ENCODE measurements around the gene HOMER1. TPM values are rescaled to one million over a fixed set of nuclear protein-coding genes. Genes with fewer than 3 reads are reported as not detected.

Gene HOMER1
- total RNA-seq, 2 donors from 2014 or later = 2.1 to 2.2 TPM

DNA sequence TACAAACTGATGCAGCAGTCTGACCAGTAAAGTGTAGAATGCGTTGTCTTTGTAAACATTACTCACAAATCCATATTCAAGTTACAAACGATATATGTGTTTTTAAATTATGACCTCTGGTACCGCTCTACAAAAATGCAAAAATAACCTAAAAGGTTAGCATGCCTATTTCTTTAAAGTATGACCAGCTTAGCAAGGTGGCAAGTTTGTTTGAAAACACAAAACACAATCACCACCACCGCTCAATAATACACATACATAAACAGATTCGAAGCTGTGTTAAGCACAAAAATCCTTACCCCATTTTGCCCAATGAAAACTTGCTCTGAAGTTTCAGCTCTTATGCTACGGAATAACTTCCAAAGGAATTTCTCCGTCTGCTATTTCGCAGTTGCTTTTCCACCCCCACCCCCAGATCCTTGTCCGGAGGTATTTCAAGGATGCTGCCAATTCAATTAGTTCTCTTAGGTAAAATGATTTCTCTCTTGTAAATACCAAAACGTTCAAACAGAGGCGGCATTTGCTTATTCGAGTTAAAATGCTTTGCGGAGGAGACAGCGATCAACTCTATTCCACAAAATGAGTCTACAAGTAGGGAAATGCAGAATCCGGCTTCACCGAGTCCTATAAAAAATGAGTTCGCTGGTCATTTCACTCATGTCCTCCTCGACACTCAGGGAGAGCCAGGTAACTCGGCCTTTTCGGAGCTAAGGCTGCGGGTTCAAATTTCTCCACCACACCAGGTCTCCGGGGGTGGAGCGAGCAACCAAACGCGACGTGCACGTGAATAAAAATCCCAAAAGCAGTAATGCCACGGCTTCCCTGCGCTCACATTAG, 1.2 kb downstream of the HOMER1 start:
- H3K36me3 Mint-ChIP-seq (ENCODE audit: low read depth) = peaks cover 3% of the 10 kb centered on the region
- peak overlapping the region; percentile 82 for H3K4me3 Mint-ChIP-seq
- peaks cover 10% of the 10 kb centered on the region for H3K4me1 Mint-ChIP-seq
- no peak for DNase-seq
- ATAC-seq = no peak
- peaks cover 41% of the 10 kb centered on the region for H3K27me3 Mint-ChIP-seq
- H3K27ac Mint-ChIP-seq = peak overlapping the region; percentile 3
- no peaks in the 10 kb centered on the region for H3K9me3 ChIP-seq (ENCODE audit: control insufficient read depth, low read length, poor library complexity, severe bottlenecking)

DNA sequence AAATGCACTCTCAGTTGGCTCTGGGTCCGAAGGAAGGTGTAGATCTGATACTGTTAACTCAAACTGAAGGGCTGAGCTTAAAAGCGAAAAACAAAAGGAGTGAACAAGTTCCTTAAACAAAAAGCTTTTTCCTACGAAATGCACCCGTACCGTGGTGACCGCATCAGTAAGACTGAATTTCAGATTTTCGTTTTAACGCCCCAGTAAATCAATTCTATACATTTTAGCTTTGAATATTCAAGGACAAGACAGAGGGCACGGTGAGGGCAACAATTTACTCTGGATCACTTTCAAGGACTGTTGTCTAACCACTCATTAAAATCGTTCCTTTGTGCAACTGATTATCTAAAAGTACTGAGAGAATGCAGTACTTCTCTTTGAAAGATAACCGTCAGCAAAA, 1.9 kb downstream of the HOMER1 start:
- Mint-ChIP-seq H3K27me3 (peaks cover 42% of the 10 kb centered on the region), H3K4me3 (no peak overlapping the region), H3K36me3 (ENCODE audit: low read depth) (peaks cover 3% of the 10 kb centered on the region), H3K27ac (no peak overlapping the region), H3K4me1 (peaks cover 11% of the 10 kb centered on the region)
- DNase-seq (no peak), ATAC-seq (no peak)
- no peaks in the 10 kb centered on the region for H3K9me3 ChIP-seq (ENCODE audit: control insufficient read depth, low read length, poor library complexity, severe bottlenecking)

DNA sequence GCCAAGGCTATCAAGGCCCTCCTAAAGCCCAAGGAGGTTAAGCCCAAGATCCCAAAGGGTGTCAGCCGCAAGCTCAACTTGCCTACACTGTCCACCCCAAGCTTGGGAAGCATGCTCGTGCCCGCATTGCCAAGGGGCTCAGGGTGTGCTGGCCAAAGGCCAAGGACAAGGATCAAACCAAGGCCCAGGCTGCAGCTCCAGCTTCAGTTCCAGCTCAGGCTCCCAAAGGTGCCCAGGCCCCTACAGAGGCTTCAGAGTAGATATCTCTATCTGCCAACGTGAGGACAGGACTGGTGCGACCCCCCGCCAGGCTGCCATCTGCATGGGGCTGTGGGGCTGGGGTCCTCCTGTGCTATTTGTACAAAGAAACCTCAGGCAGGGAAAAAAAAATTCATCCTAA, 3.3 kb downstream of the HOMER1 start:
- peaks cover 42% of the 10 kb centered on the region for H3K27me3 Mint-ChIP-seq
- no peak for DNase-seq
- H3K36me3 Mint-ChIP-seq (ENCODE audit: low read depth) = peaks cover 5% of the 10 kb centered on the region
- no peak for ATAC-seq
- H3K27ac Mint-ChIP-seq = no peak overlapping the region
- H3K9me3 ChIP-seq (ENCODE audit: control insufficient read depth, low read length, poor library complexity, severe bottlenecking) = no peaks in the 10 kb centered on the region
- peaks cover 11% of the 10 kb centered on the region for H3K4me1 Mint-ChIP-seq
- H3K4me3 Mint-ChIP-seq = no peak overlapping the region

DNA sequence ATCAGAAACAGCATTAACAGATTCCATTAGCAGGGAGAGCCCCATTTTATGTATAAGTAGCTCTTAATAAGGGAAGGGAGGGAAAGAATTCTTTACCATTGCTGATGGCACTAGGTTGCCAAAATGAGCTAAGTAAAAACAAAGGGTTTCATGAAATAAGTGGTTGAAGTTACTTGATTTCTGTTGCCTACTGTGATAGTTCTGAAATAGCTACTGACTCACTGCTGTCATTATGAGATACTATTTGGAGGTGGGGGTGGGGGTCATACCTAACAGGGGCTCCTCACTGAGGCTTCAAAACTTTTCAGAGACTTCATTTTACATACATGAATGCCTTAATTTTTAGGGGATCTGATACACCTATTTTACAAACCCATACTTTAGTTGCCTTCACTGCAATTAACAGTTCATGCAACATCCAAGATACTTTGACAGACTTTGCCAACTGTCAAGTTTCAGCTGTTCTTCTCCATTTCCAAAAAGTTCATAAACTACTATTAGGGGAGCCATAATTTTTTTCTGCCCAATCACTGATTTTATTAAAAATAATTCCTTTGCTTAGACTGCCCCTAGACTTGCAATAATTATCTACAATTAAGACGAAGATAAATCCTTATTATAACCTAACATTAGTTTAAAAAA, 4.6 kb downstream of the HOMER1 start:
- Mint-ChIP-seq H3K36me3 (ENCODE audit: low read depth) (peaks cover 4% of the 10 kb centered on the region), H3K27ac (no peak overlapping the region), H3K4me3 (no peak overlapping the region), H3K27me3 (peaks cover 43% of the 10 kb centered on the region), H3K4me1 (peaks cover 9% of the 10 kb centered on the region)
- ATAC-seq (no peak), DNase-seq (no peak)
- H3K9me3 ChIP-seq (ENCODE audit: control insufficient read depth, low read length, poor library complexity, severe bottlenecking) = no peaks in the 10 kb centered on the region

DNA sequence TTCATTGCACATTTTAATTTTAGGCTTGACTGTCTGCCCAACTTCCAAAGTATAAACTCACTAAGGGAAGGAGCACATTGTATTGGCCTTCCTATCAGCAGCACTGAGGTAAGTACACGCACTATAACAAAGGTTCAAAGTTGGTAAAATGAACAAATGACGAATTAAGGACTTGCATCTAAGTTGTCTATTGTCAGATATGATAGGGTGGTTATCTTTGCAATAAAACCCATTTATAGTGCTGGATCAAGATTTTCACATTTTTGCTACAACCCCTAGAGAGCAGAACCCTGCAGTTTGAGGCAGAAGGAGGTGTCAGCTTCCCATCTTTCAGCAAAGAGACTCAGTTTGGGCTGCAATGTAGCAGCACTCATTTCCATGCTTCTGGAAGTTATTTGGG, 5.1 kb downstream of the HOMER1 start:
- H3K4me1 Mint-ChIP-seq = peaks cover 7% of the 10 kb centered on the region
- ATAC-seq (no peak), DNase-seq (no peak)
- no peak overlapping the region for H3K4me3 Mint-ChIP-seq
- no peaks in the 10 kb centered on the region for H3K9me3 ChIP-seq (ENCODE audit: control insufficient read depth, low read length, poor library complexity, severe bottlenecking)
- H3K27me3 Mint-ChIP-seq = peaks cover 48% of the 10 kb centered on the region
- H3K36me3 Mint-ChIP-seq (ENCODE audit: low read depth) = peaks cover 4% of the 10 kb centered on the region
- no peak overlapping the region for H3K27ac Mint-ChIP-seq

DNA sequence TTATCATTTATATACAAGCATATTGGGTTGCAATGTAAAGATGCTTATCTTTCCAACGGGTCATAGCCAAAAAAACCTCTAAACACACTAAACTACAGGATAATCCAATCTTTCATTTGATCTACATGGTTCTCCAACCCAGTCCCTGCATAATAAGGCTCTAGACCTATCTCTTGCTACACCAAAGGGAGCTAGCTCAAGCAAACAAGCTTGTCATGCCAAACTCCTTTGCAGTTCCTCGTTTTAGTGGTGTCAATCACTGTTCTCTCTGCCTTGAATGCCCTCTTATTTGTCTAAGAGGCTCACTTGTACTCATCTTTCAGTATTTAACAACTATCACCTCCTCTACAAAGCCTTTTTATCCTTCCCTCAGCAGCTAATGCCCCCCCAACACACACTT, 5.6 kb downstream of the HOMER1 start:
- no peaks in the 10 kb centered on the region for H3K9me3 ChIP-seq (ENCODE audit: control insufficient read depth, low read length, poor library complexity, severe bottlenecking)
- Mint-ChIP-seq H3K4me1 (peaks cover 7% of the 10 kb centered on the region), H3K4me3 (no peak overlapping the region), H3K27ac (no peak overlapping the region), H3K27me3 (peaks cover 48% of the 10 kb centered on the region), H3K36me3 (ENCODE audit: low read depth) (peaks cover 4% of the 10 kb centered on the region)
- ATAC-seq (no peak), DNase-seq (no peak)

DNA sequence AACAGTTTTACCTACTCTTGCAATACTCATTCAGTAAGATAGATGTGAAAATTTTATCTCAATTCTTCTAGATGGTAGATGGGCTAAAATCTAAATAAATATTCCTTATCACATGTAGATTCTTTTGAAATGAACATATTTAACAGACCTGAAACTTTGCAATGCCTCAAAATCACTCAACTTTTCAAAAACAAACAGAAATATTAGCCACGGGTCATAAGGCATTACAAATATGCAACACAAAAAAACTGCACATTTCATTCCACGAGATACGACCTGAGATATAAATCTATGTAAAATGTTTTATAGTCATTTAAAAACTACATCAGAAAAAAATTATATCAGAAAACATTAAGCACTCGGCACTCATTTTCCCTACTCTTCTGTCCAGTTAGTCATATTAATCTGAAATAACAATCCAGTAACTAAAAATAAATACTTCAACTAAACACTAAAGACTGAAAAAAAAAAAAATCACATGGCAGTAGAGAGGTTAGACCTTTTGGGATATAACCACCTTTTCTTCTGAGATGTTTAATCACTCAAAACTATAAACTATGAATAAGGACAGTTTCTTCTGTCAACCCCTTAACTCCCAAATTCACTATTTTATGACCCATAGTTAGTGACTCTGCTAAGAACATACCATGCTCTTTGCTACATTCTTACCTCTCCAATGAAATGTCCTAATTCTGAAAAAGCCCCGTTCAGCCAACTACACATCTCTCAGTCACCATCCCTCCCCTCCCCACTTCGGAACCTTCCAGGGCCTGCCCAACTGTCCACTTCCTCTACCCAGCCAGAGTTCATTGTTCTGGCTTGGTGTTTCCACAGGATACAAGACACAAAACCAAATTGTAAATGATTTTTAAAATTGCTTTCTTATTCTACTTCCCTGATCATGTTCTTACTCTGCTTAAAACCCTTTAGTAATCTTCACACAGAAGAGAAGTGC, 6.4 kb downstream of the HOMER1 start:
- ATAC-seq = no peak
- H3K9me3 ChIP-seq (ENCODE audit: control insufficient read depth, low read length, poor library complexity, severe bottlenecking) = no peaks in the 10 kb centered on the region
- H3K36me3 Mint-ChIP-seq (ENCODE audit: low read depth) = peaks cover 4% of the 10 kb centered on the region
- H3K4me1 Mint-ChIP-seq = peaks cover 5% of the 10 kb centered on the region
- DNase-seq = no peak
- no peak overlapping the region for H3K27ac Mint-ChIP-seq
- H3K27me3 Mint-ChIP-seq = peaks cover 41% of the 10 kb centered on the region
- no peak overlapping the region for H3K4me3 Mint-ChIP-seq

DNA sequence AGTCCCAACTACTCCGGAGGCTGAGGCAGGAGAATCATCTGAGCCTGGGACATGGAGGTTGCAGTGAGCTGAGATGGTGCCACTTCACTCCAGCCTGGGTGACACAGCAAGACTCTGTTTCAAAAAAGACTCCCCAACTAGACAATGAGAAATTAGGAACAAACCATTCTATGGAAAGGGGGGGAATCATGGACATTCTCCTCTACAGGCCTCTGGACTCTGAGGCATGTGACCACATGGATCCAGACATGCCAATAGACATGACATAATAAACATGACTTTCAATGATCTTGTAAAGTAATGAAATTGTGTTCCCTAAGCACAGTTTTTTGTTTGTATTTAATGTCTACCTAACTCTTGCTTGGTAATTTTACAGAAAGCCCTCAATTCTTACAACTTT, 8.8 kb downstream of the HOMER1 start:
- H3K4me1 Mint-ChIP-seq = peaks cover 6% of the 10 kb centered on the region
- peaks cover 4% of the 10 kb centered on the region for H3K36me3 Mint-ChIP-seq (ENCODE audit: low read depth)
- H3K27ac Mint-ChIP-seq = no peak overlapping the region

DNA sequence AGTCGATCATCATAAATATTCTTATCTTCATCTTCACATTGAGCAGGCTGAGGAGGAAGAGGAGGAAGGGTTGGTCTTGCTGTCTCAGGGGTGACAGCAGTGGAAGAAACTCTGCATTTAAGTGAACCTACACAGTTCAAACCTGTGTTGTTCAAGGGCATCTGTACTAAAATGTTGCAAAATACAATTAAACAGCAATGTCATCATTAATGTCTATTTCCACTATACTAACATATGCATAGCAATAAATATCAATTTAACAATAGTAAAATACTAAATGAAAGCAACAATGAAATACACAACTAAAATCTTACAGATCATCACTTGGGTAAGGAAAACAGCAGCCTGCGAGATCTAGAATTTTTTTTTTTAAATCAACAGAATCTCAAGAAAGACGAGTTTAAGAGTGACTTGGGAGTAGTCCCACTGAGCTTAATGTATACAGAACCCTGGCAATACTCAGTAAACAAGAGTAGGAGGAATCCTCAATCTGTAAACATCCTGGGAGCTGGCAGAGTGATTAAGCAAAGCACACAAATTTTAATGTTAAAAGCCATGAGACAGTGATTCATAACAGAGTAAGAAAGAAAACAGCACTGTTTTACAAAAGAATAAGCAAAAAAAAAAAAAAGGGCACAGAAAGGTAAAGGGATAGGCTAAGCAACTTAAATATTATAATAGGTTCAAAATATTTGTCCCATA, 10.0 kb downstream of the HOMER1 start:
- Mint-ChIP-seq H3K27me3 (peaks cover 19% of the 10 kb centered on the region), H3K4me3 (no peak overlapping the region), H3K36me3 (ENCODE audit: low read depth) (peaks cover 4% of the 10 kb centered on the region), H3K4me1 (peaks cover 6% of the 10 kb centered on the region), H3K27ac (no peak overlapping the region)
- ATAC-seq (no peak), DNase-seq (no peak)
- no peaks in the 10 kb centered on the region for H3K9me3 ChIP-seq (ENCODE audit: control insufficient read depth, low read length, poor library complexity, severe bottlenecking)

More for the DNA sequence above, 8.8 kb downstream of the HOMER1 start:
- H3K27me3 Mint-ChIP-seq = peaks cover 24% of the 10 kb centered on the region
- DNase-seq = no peak
- H3K4me3 Mint-ChIP-seq = no peak overlapping the region
- no peaks in the 10 kb centered on the region for H3K9me3 ChIP-seq (ENCODE audit: control insufficient read depth, low read length, poor library complexity, severe bottlenecking)
- no peak for ATAC-seq

DNA sequence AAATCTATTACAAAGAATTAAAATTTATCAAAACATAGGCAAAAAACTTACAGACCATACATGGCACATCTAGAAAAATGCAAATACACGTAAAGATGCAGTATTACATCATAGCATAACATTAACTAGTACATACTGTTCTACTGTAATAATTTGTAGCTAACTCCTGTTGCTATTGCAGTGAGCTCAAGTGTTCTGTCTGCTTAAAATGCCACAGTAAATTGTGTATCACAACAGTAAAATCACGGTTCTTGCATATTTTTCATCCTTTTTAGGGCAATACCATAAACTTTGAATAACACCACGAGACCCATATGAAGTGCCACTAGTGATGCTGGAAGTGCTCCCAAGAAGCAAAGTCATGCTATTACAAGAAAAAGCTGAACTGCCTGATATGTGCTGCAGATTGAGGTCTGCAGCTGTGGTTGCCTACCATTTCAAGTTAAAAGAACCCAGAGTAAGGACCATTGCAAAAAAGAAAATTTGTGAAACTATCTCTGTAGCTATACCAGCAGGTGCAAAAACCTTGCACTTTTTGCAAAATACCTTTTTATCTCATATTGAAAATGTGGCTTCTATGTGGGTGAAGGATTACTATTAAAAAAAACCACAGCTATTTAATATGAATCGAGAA, 14.2 kb downstream of the HOMER1 start:
- no peak for ATAC-seq
- Mint-ChIP-seq H3K27me3 (peaks cover 11% of the 10 kb centered on the region), H3K4me3 (no peak overlapping the region), H3K4me1 (peaks cover 2% of the 10 kb centered on the region), H3K36me3 (ENCODE audit: low read depth) (peaks cover 2% of the 10 kb centered on the region), H3K27ac (no peak overlapping the region)
- H3K9me3 ChIP-seq (ENCODE audit: control insufficient read depth, low read length, poor library complexity, severe bottlenecking) = no peaks in the 10 kb centered on the region
- DNase-seq = no peak

DNA sequence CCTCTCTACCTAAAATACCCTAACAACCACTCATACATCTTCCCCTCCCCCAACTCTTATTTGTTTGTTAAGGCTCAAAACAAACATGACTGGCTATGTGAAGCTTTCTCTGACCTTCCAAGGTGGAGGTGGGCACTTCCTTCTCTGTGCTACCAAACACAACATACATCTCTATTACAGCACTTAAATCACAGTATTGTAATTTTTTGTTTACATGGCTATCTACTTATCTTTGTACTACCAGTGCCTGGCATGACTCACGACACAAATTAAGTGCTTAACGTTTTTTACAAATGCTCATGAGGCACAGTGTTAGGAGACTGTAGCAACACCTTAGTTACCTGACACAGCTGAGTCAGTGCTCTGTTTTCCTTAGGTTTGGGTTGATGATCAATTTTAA, 18.6 kb downstream of the HOMER1 start:
- no peaks in the 10 kb centered on the region for H3K9me3 ChIP-seq (ENCODE audit: control insufficient read depth, low read length, poor library complexity, severe bottlenecking)
- Mint-ChIP-seq H3K27me3 (peaks cover 16% of the 10 kb centered on the region), H3K36me3 (ENCODE audit: low read depth) (no peaks in the 10 kb centered on the region), H3K4me3 (no peak overlapping the region), H3K27ac (no peak overlapping the region), H3K4me1 (peaks cover 2% of the 10 kb centered on the region)
- DNase-seq (no peak), ATAC-seq (no peak)

DNA sequence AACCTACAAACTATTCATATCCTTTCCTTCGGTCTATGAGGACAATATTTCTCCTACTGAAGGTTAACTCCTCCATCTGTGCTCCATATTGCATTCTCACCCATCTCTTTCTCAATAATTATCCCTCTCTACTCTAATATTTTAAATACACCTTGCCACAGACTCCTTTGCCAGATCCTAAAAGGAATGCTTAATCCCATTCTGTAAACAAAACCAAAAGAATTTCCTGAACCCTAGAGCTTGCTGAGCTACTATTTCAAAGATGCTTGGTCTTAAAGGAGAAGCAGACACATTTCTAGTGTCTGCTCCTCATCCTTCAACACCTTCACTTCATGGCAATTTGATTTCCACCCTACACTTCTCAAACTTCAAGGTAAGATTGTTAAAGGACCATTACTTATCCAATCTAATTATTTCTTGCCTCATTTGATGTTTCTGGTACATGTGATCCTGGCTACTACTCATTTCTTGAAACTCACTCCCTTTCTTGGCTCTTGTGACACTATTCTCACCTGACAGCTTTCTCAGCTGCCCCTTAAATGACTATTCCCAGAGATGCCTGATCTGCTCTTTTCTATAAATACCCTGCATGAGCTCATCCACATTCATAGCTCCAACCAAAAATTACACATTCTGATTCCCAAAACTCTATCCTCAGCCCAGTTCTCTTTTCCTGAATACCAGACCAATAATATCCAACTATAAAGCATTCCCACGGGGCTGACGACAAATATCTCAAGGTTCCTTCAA, 20.2 kb downstream of the HOMER1 start:
- H3K9me3 ChIP-seq (ENCODE audit: control insufficient read depth, low read length, poor library complexity, severe bottlenecking) = no peaks in the 10 kb centered on the region
- ATAC-seq = no peak
- Mint-ChIP-seq H3K4me1 (no peaks in the 10 kb centered on the region), H3K27me3 (peaks cover 16% of the 10 kb centered on the region), H3K36me3 (ENCODE audit: low read depth) (no peaks in the 10 kb centered on the region), H3K4me3 (no peak overlapping the region), H3K27ac (no peak overlapping the region)
- DNase-seq = no peak

All from T-helper 17 cell (primary cell).